B cell (primary cell): ENCODE results near the gene STARD3. TPM values are rescaled to one million over a fixed set of nuclear protein-coding genes. Genes with fewer than 3 reads are reported as not detected.

Source experiments
- ATAC-seq: fragments of 200-7000 bp; cut with Tn5 transposase; one replicate; pipeline ENCODE4 v1.10.0; 2021; ENCODE audit warnings: low read depth, mild to moderate bottlenecking, moderate number of reproducible peaks, moderate library complexity
- CTCF ChIA-PET: fragments of 350-600 bp; sonication (Branson Sonifier 250); formaldehyde crosslinking; loops from one replicate; lab custom pipeline; 2021; ENCODE audit warnings: antibody characterized with exemption, inconsistent platforms; lab: Charles Lee
- POLR2A ChIA-PET: fragments of 350-600 bp; sonication (Branson Sonifier 250); formaldehyde crosslinking; loops from one replicate; lab custom pipeline; 2021; ENCODE audit warnings: antibody characterized with exemption; lab: Charles Lee
- DNase-seq: peaks from one replicate; pipeline ENCODE4 v3.0.0; 2013
- H2AFZ ChIP-seq: 2 replicates; pipeline ENCODE4 v1.6.1; 2012; ENCODE audit warnings: mild to moderate bottlenecking, low read depth, low read length; ENCODE audit not compliant: insufficient read depth, poor library complexity, severe bottlenecking
- H3K27ac ChIP-seq, 2 donors: 1 replicate in 1 of 2; 2 replicates in 1 of 2; pipeline ENCODE4 v1.5.1; 2012 to 2013; ENCODE audit warnings: low read length in 2 of 2, mild to moderate bottlenecking in 2 of 2, moderate library complexity in 1 of 2
- H3K27me3 ChIP-seq, 4 experiments: fragments of 200-600 bp in 1 of 4; sonication (generic) in 1 of 4; replicated peaks in 1 of 4; 1 replicate in 2 of 4; 2 replicates in 2 of 4; pipeline versions ENCODE4 v1.6.1 to v1.7.0; 2013 to 2016; ENCODE audit warnings: low read length in 3 of 4, mild to moderate bottlenecking in 2 of 4, mixed read lengths in 1 of 4, moderate library complexity in 1 of 4; ENCODE audit not compliant: insufficient read depth in 4 of 4, control insufficient read depth in 3 of 4; ENCODE audit errors: control extremely low read depth in 1 of 4
- H3K36me3 ChIP-seq, 2 experiments: replicated peaks in 1 of 2; 1 replicate in 1 of 2; 2 replicates in 1 of 2; pipeline versions ENCODE4 v1.6.1 to v1.7.1; 2013; ENCODE audit warnings: low read length in 1 of 2; ENCODE audit not compliant: insufficient read depth in 2 of 2, control insufficient read depth in 1 of 2; ENCODE audit errors: control extremely low read depth in 1 of 2, extremely low read depth in 1 of 2
- H3K4me1 ChIP-seq, 2 donors: fragments of 200-600 bp in 1 of 2; sonication (generic) in 1 of 2; 1 replicate in 1 of 2; 2 replicates in 1 of 2; pipeline versions ENCODE4 v1.5.1 to v1.6.1; 2013 to 2017; ENCODE audit warnings: low read length in 2 of 2; ENCODE audit not compliant: control insufficient read depth in 2 of 2, insufficient read depth in 2 of 2
- H3K4me2 ChIP-seq: replicated peaks from 2 replicates; pipeline ENCODE3; 2012; ENCODE audit warnings: mild to moderate bottlenecking, low read depth, low read length; ENCODE audit not compliant: poor library complexity, severe bottlenecking
- H3K4me3 ChIP-seq, 5 experiments: fragments of 200-600 bp in 1 of 5; sonication (generic) in 1 of 5; 1 replicate in 3 of 5; 2 replicates in 2 of 5; pipeline versions ENCODE4 v1.5.1 to v1.7.0; 2011 to 2016; ENCODE audit warnings: low read length in 4 of 5, mild to moderate bottlenecking in 4 of 5, low read depth in 2 of 5, control low read depth in 1 of 5, moderate library complexity in 1 of 5; ENCODE audit not compliant: insufficient read depth in 1 of 5; ENCODE audit errors: control extremely low read depth in 1 of 5, extremely low read depth in 1 of 5
- H3K79me2 ChIP-seq: fragments of 200-600 bp; sonication (generic); one replicate; pipeline ENCODE4 v1.6.0; 2016; ENCODE audit warnings: low read length; ENCODE audit not compliant: control insufficient read depth, insufficient read depth
- H3K9ac ChIP-seq: fragments of 200-600 bp; sonication (generic); 2 replicates; pipeline ENCODE4 v1.6.1; 2017; ENCODE audit warnings: mild to moderate bottlenecking, low read length, moderate library complexity
- H3K9me3 ChIP-seq, 3 donors: one replicate each; pipeline versions ENCODE4 v1.6.1 to v1.7.1; 2013; ENCODE audit warnings: low read length in 2 of 3; ENCODE audit not compliant: control insufficient read depth in 2 of 3, insufficient read depth in 1 of 3; ENCODE audit errors: control extremely low read depth in 1 of 3
- H4K20me1 ChIP-seq: 2 replicates; pipeline ENCODE4 v1.6.0; 2012; ENCODE audit warnings: mild to moderate bottlenecking, low read length; ENCODE audit not compliant: insufficient read depth, control insufficient read depth, poor library complexity, severe bottlenecking
- H3K27ac Mint-ChIP-seq: one replicate; pipeline ENCODE4 v1.8.0; 2021; ENCODE audit warnings: mixed read lengths
- H3K27me3 Mint-ChIP-seq: one replicate; pipeline ENCODE4 v1.8.0; 2021; ENCODE audit warnings: mixed read lengths
- H3K4me1 Mint-ChIP-seq: one replicate; pipeline ENCODE4 v1.8.0; 2021; ENCODE audit warnings: mixed read lengths
- H3K4me3 Mint-ChIP-seq: one replicate; pipeline ENCODE4 v1.8.0; 2021; ENCODE audit warnings: mixed read lengths
- H3K9me3 Mint-ChIP-seq: one replicate; pipeline ENCODE4 v1.8.0; 2022; ENCODE audit warnings: mixed read lengths; ENCODE audit not compliant: insufficient read depth
- CTCF ChIP-seq: fragments of 200-600 bp; IDR thresholded peaks from one replicate; pipeline ENCODE4 v1.8.0; 2022; ENCODE audit warnings: antibody characterized with exemption, mild to moderate bottlenecking
- EZH2 ChIP-seq: IDR thresholded peaks from 2 replicates; pipeline ENCODE4 v1.6.1; 2012; ENCODE audit warnings: borderline replicate concordance, low read depth, mild to moderate bottlenecking, moderate library complexity, low read length; ENCODE audit not compliant: insufficient read depth, poor library complexity, severe bottlenecking
- WGBS: methylation state at CpG from one replicate; pipeline ENCODE4 v1.1.5; 2013; ENCODE audit warnings: missing lambda C conversion rate; ENCODE audit not compliant: insufficient coverage; 5-methylcytosine and 5-hydroxymethylcytosine counted together
- intact Hi-C: fragments of 100-400 bp; cut with micrococcal nuclease; formaldehyde crosslinking; loops from one replicate; pipeline ENCODE4 v1.10.0; 2022
- polyA plus RNA-seq: library from polyadenylated mRNA; depleted of rRNA; stranded (reverse); fragments of >200 nt; gene quantifications from 2 replicates; pipeline ENCODE4 v1.2.3, GENCODE V29; 2012
- total RNA-seq, 2 donors: library from RNA; stranded (reverse); fragments of 120-200 nt in 1 of 2; gene quantifications; 1 replicate in 1 of 2; 2 replicates in 1 of 2; pipeline versions ENCODE4 v1.2.3 to v1.2.4, GENCODE V29; 2013 to 2022

STARD3 gene
- total and polyA plus RNA-seq, 2 donors (not counting 1 experiment from before 2014, with no cell fraction given), result 93.1 to 231 TPM

- Histone ChIP-seq H3K27me3 (peaks cover 0 to 12% (median 5%) of the 10 kb centered on the region in 4 experiments), H3K4me3 (no peak overlapping the region), H3K4me2 (no peak overlapping the region), H3K4me1 (peaks cover 15 to 19% of the 10 kb centered on the region in 2 donors), H3K36me3 (no peaks in the 10 kb centered on the region), H4K20me1 (no peaks in the 10 kb centered on the region), H3K27ac (no peak overlapping the region), H2AFZ (no peak overlapping the region), H3K79me2 (no peaks in the 10 kb centered on the region), H3K9me3 (no peaks in the 10 kb centered on the region), H3K9ac (no peak overlapping the region)
- no peak overlapping the region for H3K4me3 Mint-ChIP-seq
- no peaks in the 10 kb centered on the region for H3K9me3 Mint-ChIP-seq
- peaks cover 16% of the 10 kb centered on the region for H3K4me1 Mint-ChIP-seq
- DNase-seq (no peak), ATAC-seq (no peak)
- intact Hi-C loops, result no loop called here
- 97% methylated on average over 11 of the region's 12 CpGs for WGBS
- peaks cover 14% of the 10 kb centered on the region for H3K27me3 Mint-ChIP-seq
- ChIA-PET CTCF (interaction anchor here (1.6 kb wide), 1 partner anchor 10 kb away, joined by 3 read pairs; no protein-coding TSS in a partner anchor), POLR2A (no interaction called here)
- TF ChIP-seq CTCF, result no peak
- TF ChIP-seq EZH2, result no peak
- no peak overlapping the region for H3K27ac Mint-ChIP-seq
Measured at GRCh38 chr17:39705786-39706348, 68.9 kb downstream of the STARD3 start.

- intact Hi-C loops, result no loop called here
- no peak overlapping the region for H3K4me3 Mint-ChIP-seq
- H3K27ac Mint-ChIP-seq, result no peak overlapping the region
- ChIA-PET CTCF (interaction anchor here (1.6 kb wide), 1 partner anchor 10 kb away, joined by 3 read pairs; no protein-coding TSS in a partner anchor), POLR2A (no interaction called here)
- ATAC-seq (no peak), DNase-seq (no peak)
- Histone ChIP-seq H3K9ac (no peak overlapping the region), H3K4me3 (no peak overlapping the region), H3K27me3 (peaks cover 0 to 7% (median 2%) of the 10 kb centered on the region in 4 experiments), H3K4me1 (peaks cover 12 to 19% of the 10 kb centered on the region in 2 donors), H3K79me2 (no peaks in the 10 kb centered on the region), H2AFZ (no peak overlapping the region), H3K4me2 (no peak overlapping the region), H4K20me1 (no peaks in the 10 kb centered on the region), H3K36me3 (no peaks in the 10 kb centered on the region), H3K9me3 (no peaks in the 10 kb centered on the region), H3K27ac (no peak overlapping the region)
- H3K9me3 Mint-ChIP-seq, result no peaks in the 10 kb centered on the region
- TF ChIP-seq CTCF, result no peak
- TF ChIP-seq EZH2, result no peak
- H3K4me1 Mint-ChIP-seq, result peaks cover 14% of the 10 kb centered on the region
- WGBS, result 100% methylated on average over 5 of the region's 8 CpGs
- peaks cover 9% of the 10 kb centered on the region for H3K27me3 Mint-ChIP-seq
Measured at GRCh38 chr17:39706383-39706782, 69.4 kb downstream of the STARD3 start.
